SK-N-SH (cell line): ENCODE measurements around the gene TNFRSF18. TPM values are rescaled to one million over a fixed set of nuclear protein-coding genes. Genes with fewer than 3 reads are reported as not detected.
A peak's percentile ranks its signal among the peaks of the same experiment; 100 is the strongest.

Experiments
- CTCF ChIA-PET: fragments of 300-600, 350-600 bp; formaldehyde crosslinking; extraction: SDS; loops from one replicate; lab custom pipeline; 2021; lab: Yijun Ruan, JAX
- POLR2A ChIA-PET: fragments of 350-600 bp; sonication (Branson Sonifier 250); formaldehyde crosslinking; extraction: SDS; loops from one replicate; lab custom pipeline; 2020; ENCODE audit warnings: antibody characterized with exemption, inconsistent platforms; lab: Yijun Ruan, JAX
- DNase-seq: peaks from one replicate; pipeline ENCODE4 v3.0.0; 2012
- H2AFZ ChIP-seq: fragments of 200-600 bp; sonication (generic); 2 replicates; pipeline ENCODE4 v1.8.1; 2016; ENCODE audit warnings: antibody characterized with exemption, mild to moderate bottlenecking, low read depth
- H3F3A ChIP-seq: fragments of 200-600 bp; sonication (generic); replicated peaks from 2 replicates; pipeline ENCODE3; 2016; ENCODE audit warnings: antibody characterized with exemption, mild to moderate bottlenecking; ENCODE audit not compliant: insufficient read depth
- H3K27ac ChIP-seq, 2 experiments: fragments of 200-500 bp in 1 of 2; fragments of 200-600 bp in 1 of 2; sonication (Bioruptor generic) in 1 of 2; sonication (generic), shearing (Covaris generic) in 1 of 2; 2 replicates each; pipeline versions ENCODE4 v1.5.1 to v1.6.1; 2014 to 2016; ENCODE audit warnings: low read depth in 2 of 2, inconsistent platforms in 1 of 2, low read length in 1 of 2, mild to moderate bottlenecking in 1 of 2, mixed read lengths in 1 of 2
- H3K27me3 ChIP-seq: fragments of 200-600 bp; sonication (generic), shearing (Covaris generic); 2 replicates; pipeline ENCODE4 v1.6.1; 2016; ENCODE audit warnings: mixed run types; ENCODE audit not compliant: insufficient read depth
- H3K36me3 ChIP-seq, 2 experiments: fragments of 200-500 bp in 1 of 2; fragments of 200-600 bp in 1 of 2; sonication (Bioruptor generic) in 1 of 2; sonication (generic) in 1 of 2; replicated peaks in 1 of 2; 2 replicates each; pipeline versions ENCODE3 to v1.5.1; 2014 to 2016; ENCODE audit warnings: low read length in 1 of 2, mild to moderate bottlenecking in 1 of 2; ENCODE audit not compliant: insufficient read depth in 2 of 2, control insufficient read depth in 1 of 2
- H3K4me1 ChIP-seq, 2 experiments: fragments of 200-500 bp in 1 of 2; fragments of 200-600 bp in 1 of 2; sonication (Bioruptor generic) in 1 of 2; sonication (generic), shearing (Covaris generic) in 1 of 2; 2 replicates each; pipeline versions ENCODE4 v1.5.1 to v1.6.1; 2014 to 2016; ENCODE audit warnings: low read depth in 1 of 2, low read length in 1 of 2, mixed run types in 1 of 2; ENCODE audit not compliant: insufficient read depth in 2 of 2, control insufficient read depth in 1 of 2
- H3K4me2 ChIP-seq: fragments of 200-600 bp; sonication (generic), shearing (Covaris generic); 2 replicates; pipeline ENCODE4 v1.6.1; 2017; ENCODE audit warnings: mixed run types
- H3K4me3 ChIP-seq, 2 experiments: fragments of 200-500 bp in 1 of 2; fragments of 200-600 bp in 1 of 2; sonication (Bioruptor generic) in 1 of 2; sonication (generic), shearing (Covaris generic) in 1 of 2; 2 replicates each; pipeline versions ENCODE4 v1.5.1 to v1.8.1; 2014 to 2016; ENCODE audit warnings: low read depth in 2 of 2, inconsistent platforms in 1 of 2, low read length in 1 of 2, mild to moderate bottlenecking in 1 of 2, mixed read lengths in 1 of 2, moderate library complexity in 1 of 2
- H3K79me2 ChIP-seq: fragments of 200-600 bp; sonication (generic); 2 replicates; pipeline ENCODE4 v1.8.1; 2017; ENCODE audit warnings: mild to moderate bottlenecking; ENCODE audit not compliant: insufficient read depth
- H3K9ac ChIP-seq: fragments of 200-600 bp; sonication (generic); 2 replicates; pipeline ENCODE4 v1.6.1; 2017; ENCODE audit warnings: mixed run types
- H3K9me2 ChIP-seq: fragments of 200-600 bp; sonication (generic); 2 replicates; pipeline ENCODE4 v1.6.1; 2017; ENCODE audit warnings: mixed run types
- H3K9me3 ChIP-seq: fragments of 200-600 bp; sonication (generic); 2 replicates; pipeline ENCODE4 v1.6.1; 2017; ENCODE audit warnings: mixed run types, mild to moderate bottlenecking, moderate library complexity
- H4K20me1 ChIP-seq: fragments of 200-600 bp; sonication (generic); 2 replicates; pipeline ENCODE4 v1.6.1; 2017; ENCODE audit warnings: mild to moderate bottlenecking, mixed run types; ENCODE audit not compliant: insufficient read depth
- CHD2 ChIP-seq: fragments of 150-350 bp; IDR thresholded peaks from 2 replicates; pipeline ENCODE4 v1.6.1; 2018; ENCODE audit warnings: low read length; ENCODE audit not compliant: partially characterized antibody
- CTCF ChIP-seq: fragments of 200-600 bp; sonication (generic); IDR thresholded peaks from 2 replicates; pipeline ENCODE4 v1.6.1; 2017; ENCODE audit warnings: antibody characterized with exemption, mild to moderate bottlenecking, moderate library complexity
- EP300 ChIP-seq, 2 experiments: IDR thresholded peaks; 2 replicates each; pipeline versions ENCODE4 v1.4.0 to v1.6.1; 2012; ENCODE audit warnings: borderline replicate concordance in 1 of 2, low read depth in 1 of 2, low read length in 1 of 2
- GATA2 ChIP-seq: sonication (generic); formaldehyde crosslinking; IDR thresholded peaks from 2 replicates; pipeline ENCODE4 v1.5.0; 2020; ENCODE audit warnings: mild to moderate bottlenecking, missing genetic modification reagents
- IRF3 ChIP-seq: fragments of 150-350 bp; IDR thresholded peaks from 2 replicates; pipeline ENCODE4 v1.6.1; 2016; ENCODE audit warnings: mild to moderate bottlenecking, low read depth, low read length
- JUND ChIP-seq: IDR thresholded peaks from 2 replicates; pipeline ENCODE4 v1.4.0; 2012
- MXI1 ChIP-seq: IDR thresholded peaks from 2 replicates; pipeline ENCODE4 v1.6.1; 2012; ENCODE audit warnings: mild to moderate bottlenecking, low read depth, low read length, improper control_type of control experiment
- NFIC ChIP-seq: IDR thresholded peaks from 2 replicates; pipeline ENCODE4 v1.4.0; 2012; ENCODE audit warnings: borderline replicate concordance
- NRF1 ChIP-seq: IDR thresholded peaks from 2 replicates; pipeline ENCODE4 v1.6.1; 2012; ENCODE audit warnings: low read depth, mild to moderate bottlenecking, low read length
- PBX3 ChIP-seq: IDR thresholded peaks from 2 replicates; pipeline ENCODE4; 2012
- RAD21 ChIP-seq: IDR thresholded peaks from 2 replicates; pipeline ENCODE4 v1.6.1; 2012; ENCODE audit warnings: mild to moderate bottlenecking, low read length
- RCOR1 ChIP-seq: fragments of 150-350 bp; IDR thresholded peaks from 2 replicates; pipeline ENCODE4 v1.6.1; 2017; ENCODE audit warnings: antibody characterized with exemption, low read length
- TAF1 ChIP-seq: IDR thresholded peaks from 2 replicates; pipeline ENCODE4 v1.6.1; 2012; ENCODE audit warnings: low read depth, mild to moderate bottlenecking, low read length, moderate library complexity, borderline replicate concordance
- TCF12 ChIP-seq: IDR thresholded peaks from 2 replicates; pipeline ENCODE4 v1.4.0; 2012
- USF1 ChIP-seq: IDR thresholded peaks from 2 replicates; pipeline ENCODE4 v1.4.0; 2012; ENCODE audit warnings: low read depth, borderline replicate concordance
- ZBTB33 ChIP-seq: IDR thresholded peaks from 2 replicates; pipeline ENCODE4 v1.4.0; 2012; ENCODE audit warnings: low read depth, borderline replicate concordance
- WGBS: methylation state at CpG from one replicate; pipeline ENCODE4 v1.1.6; 2017; ENCODE audit warnings: low lambda C conversion rate; 5-methylcytosine and 5-hydroxymethylcytosine counted together
- polyA plus RNA-seq, 3 experiments: library from polyadenylated mRNA; depleted of rRNA; stranded (reverse); fragments of >200 nt; gene quantifications; 2 replicates each; pipeline ENCODE4 v1.2.3, GENCODE V29; 2012

Gene TNFRSF18
- polyA plus RNA-seq, 1 of the 3 experiments (the other 2 are of a cell fraction): 0.05 TPM

GRCh38 chr1:1231400-1232207 is 25.2 kb upstream of the TNFRSF18 start, which contains the start of gene SDF4 (continued):
- TF ChIP-seq TAF1: peak; percentile 87
- peak; percentile 40; the same call in 1 of the 2 replicates for TF ChIP-seq IRF3
- TF ChIP-seq USF1: peak; percentile 96
- TF ChIP-seq EP300 (IDR thresholded peaks at IDR 0.05; ENCODE audit: borderline replicate concordance in 1 of 2, low read depth in 1 of 2, low read length in 1 of 2): no peak
- TF ChIP-seq PBX3: no peak
- TF ChIP-seq JUND: no peak
- no peak for TF ChIP-seq NFIC
- peak; percentile 58 for TF ChIP-seq CHD2
- no peak for TF ChIP-seq GATA2 (CRISPR knock-in tag)

GRCh38 chr1:1230656-1231399 is 24.4 kb upstream of the TNFRSF18 start:
- no peaks in the 10 kb centered on the region for H3K27me3 ChIP-seq
- TF ChIP-seq CHD2 (no peak), RAD21 (0 out of 2 replicates have a peak, but pooled peaks have one; percentile 5), CTCF (peak; percentile 40), RCOR1 (no peak), MXI1 (peak; percentile 6; the same call in 1 of the 2 replicates), TCF12 (no peak), ZBTB33 (no peak), NRF1 (no peak)
- 12% methylated on average over 22 of the region's 24 CpGs for WGBS
- peak; percentile 75 for DNase-seq
- peaks cover 0 to 16% of the 10 kb centered on the region in 2 experiments; a peak in 1 of 4 replicates for H3K4me1 ChIP-seq
- H3F3A ChIP-seq: peaks cover 7% of the 10 kb centered on the region
- POLR2A ChIA-PET: interaction anchor here (0.8 to 1.0 kb wide), 3 partner anchors 43 to 108 kb away, joined by 3 read pairs; partner anchors contain the start of gene UBE2J2
- peak overlapping the region; percentile 77 to 96 for H3K4me3 ChIP-seq
- no peaks in the 10 kb centered on the region for H3K9me2 ChIP-seq
- H2AFZ ChIP-seq: peak overlapping the region; percentile 42; the same call in 1 of the 2 replicates
- peak overlapping the region; percentile 95 for H3K4me2 ChIP-seq
- CTCF ChIA-PET: interaction anchor here (0.7 to 7.4 kb wide), 9 partner anchors 16 to 246 kb away, joined by 3 to 37 read pairs (median 4); partner anchors contain the start of gene C1orf159
- peaks cover 13% of the 10 kb centered on the region; the same call in 1 of the 2 replicates for H4K20me1 ChIP-seq
- H3K9me3 ChIP-seq: no peaks in the 10 kb centered on the region
- peaks cover 0 to 34% of the 10 kb centered on the region in 2 experiments for H3K36me3 ChIP-seq
- peak overlapping the region; percentile 87 for H3K9ac ChIP-seq
- peak overlapping the region; percentile 68 to 83; a peak in 3 of 4 replicates for H3K27ac ChIP-seq
- peaks cover 65% of the 10 kb centered on the region for H3K79me2 ChIP-seq
